ENCODE data around the gene NOSTRIN.
"Not testable (repeated sequence)": the region's sequence is repeated elsewhere in the genome, so short reads cannot be mapped to it uniquely, and the experiment has no call there.

NOSTRIN gene, protein sequence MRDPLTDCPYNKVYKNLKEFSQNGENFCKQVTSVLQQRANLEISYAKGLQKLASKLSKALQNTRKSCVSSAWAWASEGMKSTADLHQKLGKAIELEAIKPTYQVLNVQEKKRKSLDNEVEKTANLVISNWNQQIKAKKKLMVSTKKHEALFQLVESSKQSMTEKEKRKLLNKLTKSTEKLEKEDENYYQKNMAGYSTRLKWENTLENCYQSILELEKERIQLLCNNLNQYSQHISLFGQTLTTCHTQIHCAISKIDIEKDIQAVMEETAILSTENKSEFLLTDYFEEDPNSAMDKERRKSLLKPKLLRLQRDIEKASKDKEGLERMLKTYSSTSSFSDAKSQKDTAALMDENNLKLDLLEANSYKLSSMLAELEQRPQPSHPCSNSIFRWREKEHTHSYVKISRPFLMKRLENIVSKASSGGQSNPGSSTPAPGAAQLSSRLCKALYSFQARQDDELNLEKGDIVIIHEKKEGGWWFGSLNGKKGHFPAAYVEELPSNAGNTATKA

DNA sequence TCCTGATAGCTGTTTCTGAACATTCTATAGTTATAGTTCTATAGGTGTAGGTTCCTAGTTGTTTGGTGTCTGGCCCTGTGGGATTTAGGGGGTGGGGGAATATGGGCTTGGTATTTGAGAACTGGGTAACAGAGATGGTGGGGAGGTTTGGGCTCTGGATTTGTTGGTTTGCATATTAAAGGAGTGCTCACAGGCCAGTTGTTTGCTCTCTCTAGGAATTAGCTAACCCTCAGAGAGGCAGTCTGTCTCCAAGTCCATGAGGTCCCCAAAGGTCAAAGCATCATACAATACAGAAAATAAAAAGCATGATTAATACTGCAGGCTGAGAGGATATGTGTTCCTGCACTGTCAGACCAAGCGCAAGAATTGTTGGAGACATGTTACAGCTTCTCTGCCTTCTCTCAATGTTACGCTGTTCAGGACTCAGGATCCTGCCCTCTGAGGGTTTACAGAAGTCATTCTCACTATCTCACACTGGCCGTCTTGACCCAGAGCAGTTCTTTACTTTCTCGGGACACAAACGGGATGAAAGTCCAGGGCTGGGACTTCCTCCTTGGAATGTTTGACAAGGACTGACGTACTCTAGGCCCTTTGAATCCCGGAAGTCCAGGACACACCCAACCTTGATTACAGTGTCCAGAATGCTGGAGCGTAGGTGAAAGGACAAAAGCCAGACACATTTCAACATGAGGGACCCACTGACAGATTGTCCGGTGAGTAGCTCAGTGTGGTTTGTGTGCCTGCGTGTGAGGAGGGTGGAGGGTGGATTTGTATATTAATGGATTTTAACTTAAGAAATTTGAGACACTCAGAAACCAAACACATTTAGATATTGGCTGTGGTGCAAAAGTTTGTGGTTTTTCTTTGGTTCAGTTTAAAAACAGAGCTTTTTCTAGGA, at the start of gene NOSTRIN:
Gene NOSTRIN, plus strand, starts transcription at position 677 of the 898 bp plus-strand sequence. Its CDS starts 10 bp downstream, at position 687.
- FAIRE-seq, result no peak
- no peak for DNase-seq (ENCODE audit: low spot score)

DNA sequence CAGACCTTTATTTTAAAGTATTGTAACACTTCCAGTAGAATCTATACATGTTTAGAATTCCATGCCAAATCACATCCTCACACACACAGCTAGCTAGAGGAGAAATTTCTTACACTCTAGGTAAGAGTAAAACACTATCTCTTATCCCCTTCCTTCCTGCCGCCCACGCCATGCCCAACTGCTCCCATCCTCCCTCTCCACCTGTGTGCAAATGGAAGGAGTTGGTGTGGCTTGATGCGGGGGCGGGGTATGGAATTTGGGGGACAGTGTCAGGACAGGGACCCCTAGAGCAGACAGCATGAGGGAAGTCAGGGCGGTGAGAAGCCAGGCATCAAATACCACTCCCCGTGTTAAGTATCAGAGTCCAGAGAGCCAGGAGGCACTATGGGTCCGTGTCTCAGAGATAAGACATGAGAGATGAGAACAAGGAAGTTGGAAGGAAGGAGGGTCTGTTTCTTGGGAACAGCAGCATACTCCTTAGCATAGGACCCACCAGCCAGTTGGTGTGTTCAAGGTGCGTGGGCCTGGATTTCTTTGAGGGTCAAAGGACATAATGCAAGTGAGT, 48.6 kb upstream of the NOSTRIN start:
- FAIRE-seq (no peak), DNase-seq (ENCODE audit: low spot score) (no peak)

DNA sequence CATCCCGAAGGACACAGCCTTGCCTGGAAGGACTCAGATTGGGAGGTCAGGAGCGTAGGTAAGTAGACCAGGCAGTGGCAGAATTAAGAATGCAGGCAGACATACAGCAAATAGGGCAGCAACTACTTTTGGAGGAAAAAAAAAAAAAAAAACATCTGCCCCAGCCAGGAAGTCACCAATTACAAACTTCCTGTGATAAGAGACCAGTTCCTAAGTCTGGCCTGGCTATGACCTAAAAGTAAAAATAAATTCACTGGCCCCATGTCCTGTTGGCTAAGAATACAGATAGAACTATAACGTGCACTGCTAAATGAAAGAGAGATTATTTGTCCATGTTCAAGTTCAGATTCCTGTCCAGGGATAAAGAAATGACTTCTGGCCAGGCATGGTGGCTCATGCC, 45.2 kb upstream of the NOSTRIN start:
- DNase-seq (ENCODE audit: low spot score) (no peak), FAIRE-seq (no peak)

DNA sequence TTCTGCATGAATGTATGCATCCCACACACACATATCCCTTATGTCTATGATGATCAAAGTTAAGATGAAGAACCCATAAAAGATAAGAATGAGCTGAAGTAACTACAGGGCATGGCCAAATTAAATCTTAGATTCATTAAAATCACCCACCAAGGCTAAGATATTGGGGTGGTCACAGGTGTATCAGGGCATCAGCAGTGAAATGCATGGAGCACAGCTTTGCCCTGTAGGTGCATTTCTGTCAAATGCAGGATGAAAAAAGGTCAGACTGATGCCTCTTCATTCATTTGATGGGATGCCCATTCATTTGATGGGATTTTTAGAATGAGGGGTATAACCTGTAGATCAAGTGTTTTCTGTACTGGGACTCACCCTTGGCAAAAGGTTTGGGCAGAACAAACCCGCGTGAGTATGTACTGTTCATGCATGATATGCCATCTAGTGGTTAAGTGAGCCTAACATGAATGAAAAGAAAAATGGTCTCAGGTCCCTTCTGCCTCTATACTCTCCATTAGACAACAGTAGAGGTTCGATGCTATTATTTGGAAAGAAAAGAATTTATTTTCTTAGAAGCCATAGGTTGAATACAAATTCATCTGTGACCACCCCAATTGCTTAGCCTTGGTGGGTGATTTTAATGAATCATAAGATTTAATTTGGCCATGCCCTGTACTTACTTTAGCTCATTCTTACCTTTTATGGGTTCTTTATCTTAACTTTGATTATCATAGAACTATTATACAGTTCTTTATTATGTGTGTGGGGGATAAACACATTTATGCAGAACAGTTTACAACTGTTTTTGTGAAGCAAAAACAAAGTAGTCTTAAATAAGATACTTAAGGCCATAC, 43.2 kb upstream of the NOSTRIN start:
- DNase-seq (ENCODE audit: low spot score) (peak; percentile 55), FAIRE-seq (no peak)

DNA sequence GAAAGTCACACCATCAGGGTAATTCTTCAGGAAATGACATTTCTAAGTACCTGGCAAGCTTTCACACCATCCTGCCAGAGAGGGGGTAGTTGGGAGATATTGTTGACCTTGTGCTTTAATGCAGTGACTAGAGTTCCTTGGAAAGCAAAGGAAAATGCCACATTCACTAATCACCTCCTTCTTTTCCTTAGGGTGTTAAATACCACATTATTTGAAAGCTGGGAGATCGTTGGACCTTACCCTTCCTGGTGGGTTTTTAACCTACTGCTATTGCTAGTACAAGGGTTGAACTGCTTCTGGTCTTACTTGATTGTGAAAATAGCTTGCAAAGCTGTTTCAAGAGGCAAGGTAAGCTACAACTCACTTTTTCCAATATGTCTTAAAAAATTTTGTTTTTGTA, 37.0 kb upstream of the NOSTRIN start:
- DNase-seq (ENCODE audit: low spot score), result no peak
- FAIRE-seq, result no peak

DNA sequence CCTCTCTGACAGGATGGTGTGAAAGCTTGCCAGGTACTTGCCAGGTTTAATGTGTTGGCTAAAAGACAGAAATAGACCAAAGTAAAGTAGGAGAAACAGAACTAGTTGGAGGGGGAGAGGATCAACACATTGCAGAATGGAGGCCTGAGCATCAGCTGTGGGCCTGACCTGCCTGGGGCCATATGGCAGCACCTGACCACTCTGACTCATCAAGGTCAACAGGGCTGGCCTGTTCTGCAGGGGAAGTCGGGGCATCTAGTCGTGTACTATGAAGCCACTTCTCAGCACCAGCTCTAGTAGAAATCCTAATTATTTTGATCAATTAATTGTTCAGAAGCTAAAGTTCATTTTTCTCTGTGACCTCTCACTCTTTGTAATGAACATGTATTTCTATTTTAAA, 35.8 kb upstream of the NOSTRIN start:
- FAIRE-seq (no peak), DNase-seq (ENCODE audit: low spot score) (no peak)

DNA sequence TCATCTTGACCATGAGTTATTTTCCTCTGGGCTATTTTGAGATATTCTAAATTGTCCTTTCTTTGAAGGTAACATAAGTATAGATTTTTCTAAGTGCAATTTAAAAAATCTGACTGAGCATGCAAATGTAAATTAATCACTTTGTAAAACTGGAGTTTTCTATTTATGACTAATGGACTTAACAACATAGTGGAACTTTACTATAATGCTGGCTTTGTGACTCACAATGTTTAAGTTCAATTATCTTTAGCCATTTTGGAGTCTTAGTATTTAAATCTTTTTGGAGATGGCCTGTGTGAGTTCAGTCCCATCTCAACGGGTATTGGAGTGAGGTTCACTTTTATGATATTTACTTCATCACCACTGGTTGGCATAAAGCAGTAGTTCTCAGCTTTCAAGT, 35.2 kb upstream of the NOSTRIN start:
- FAIRE-seq (no peak), DNase-seq (ENCODE audit: low spot score) (no peak)

DNA sequence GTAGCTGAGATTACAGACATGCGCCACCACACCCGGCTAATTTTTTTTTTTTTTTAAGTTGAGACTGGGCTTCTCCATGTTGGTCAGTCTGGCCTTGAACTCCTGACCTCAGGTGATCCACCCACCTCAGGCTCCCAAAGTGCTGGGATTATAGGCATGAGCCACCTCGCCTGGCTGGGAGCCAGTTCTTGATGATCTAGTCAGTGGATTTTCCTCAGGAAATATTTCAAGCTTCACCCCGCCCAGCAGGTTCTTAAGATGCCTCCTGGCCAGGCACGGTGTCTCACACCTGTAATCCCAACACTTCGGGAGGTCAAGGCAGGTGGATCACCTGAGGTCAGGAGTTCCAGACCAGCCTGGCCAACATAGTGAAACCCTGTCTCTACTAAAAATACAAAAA, 34.1 kb upstream of the NOSTRIN start:
- FAIRE-seq; DNase-seq (ENCODE audit: low spot score): not testable (repeated sequence)

DNA sequence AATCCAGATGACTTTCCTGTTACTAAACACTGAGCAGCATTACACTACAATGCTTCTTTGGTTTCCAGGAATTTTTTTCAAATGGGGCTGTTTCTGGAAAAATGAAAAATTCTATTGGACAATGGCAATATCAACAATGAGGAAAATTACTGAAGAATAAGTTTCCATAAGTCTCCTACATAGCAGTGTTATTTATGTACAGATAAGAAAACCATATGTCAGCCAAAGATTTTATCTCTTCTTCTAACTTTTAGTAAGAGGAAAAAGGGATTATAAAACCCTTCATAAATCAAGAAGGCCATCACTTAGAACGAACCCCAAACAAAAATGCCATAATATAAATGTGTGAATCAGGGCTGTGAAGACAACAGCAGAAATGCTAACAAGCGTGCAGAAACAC, 31.6 kb upstream of the NOSTRIN start:
- FAIRE-seq, result no peak
- DNase-seq (ENCODE audit: low spot score), result no peak

DNA sequence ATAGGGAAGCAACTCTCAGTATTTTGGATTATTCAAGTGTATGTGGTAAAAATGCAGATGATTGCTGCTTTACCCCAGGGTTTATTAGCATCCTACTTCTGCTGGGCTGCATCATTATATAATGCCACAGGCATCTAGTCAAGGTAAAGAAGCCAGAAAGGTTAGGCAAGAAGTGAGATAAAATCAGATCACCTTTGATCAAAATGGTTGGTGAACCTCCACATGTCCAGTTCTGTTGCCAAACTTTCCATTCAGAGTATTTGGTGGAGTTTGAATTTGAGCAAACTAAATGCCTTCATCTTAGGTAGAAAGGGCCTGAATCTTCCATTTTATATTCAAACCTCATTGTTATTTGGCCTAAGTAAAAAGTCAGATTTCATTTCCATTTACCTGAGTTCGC, 29.7 kb upstream of the NOSTRIN start:
- DNase-seq (ENCODE audit: low spot score), result no peak
- no peak for FAIRE-seq

DNA sequence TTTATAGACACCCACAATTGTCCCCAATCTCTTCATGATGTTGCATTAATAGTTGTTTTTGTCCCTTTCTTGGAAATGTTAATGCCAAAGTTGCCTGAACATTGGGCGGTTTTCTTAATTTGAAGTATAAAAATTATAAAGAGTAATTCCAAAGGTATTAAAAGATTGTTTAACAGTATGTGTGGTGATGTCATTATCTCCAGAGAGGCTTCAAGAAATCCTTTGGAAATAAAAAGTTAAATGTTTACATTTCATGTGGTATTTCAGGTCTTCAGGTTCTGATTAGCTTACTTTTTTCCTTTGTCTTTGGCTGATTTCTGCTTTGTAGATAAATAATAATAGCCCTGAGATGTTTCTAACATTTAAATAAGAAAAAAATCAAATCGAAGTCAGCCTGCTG, 29.3 kb upstream of the NOSTRIN start:
- no peak for DNase-seq (ENCODE audit: low spot score)
- FAIRE-seq, result no peak

DNA sequence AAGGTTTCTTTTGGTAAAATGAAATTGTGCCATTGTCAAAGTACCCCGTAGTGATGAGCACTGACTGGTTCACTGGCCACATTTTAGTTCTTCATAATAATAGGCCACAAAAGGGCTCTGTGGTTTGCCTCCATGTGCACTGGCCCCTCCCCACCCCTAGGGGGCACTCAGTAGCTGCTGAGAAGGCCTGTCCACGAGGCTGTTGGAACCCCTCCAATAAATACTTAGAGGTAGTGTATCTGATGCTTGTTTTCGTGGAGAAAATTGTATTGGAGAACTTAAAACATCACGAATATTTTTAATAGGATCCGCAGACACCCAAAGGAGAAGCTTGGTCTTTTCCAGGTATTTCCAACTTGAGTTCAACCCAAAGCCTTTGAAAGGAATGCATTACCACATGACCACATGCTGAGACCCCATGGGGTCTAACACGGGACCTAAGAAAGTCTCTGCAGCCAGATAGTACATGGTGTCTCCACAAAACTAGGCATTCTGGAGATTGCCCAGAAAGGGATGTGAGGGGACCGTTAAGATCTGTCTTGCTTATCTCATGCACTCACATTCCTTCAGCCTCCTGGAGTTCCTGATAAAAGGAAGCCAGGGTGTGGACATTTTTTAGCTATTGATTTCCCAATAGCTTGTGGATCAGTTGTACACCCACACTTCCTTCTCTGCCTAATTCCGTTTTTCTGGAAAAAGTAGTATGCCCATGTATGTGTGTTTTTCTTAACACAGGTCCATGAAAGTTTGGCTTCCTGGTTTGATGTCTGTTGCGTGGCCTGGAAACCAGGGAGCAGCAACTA, 28.5 kb upstream of the NOSTRIN start:
- no peak for FAIRE-seq
- peak; percentile 58 for DNase-seq (ENCODE audit: low spot score)

DNA sequence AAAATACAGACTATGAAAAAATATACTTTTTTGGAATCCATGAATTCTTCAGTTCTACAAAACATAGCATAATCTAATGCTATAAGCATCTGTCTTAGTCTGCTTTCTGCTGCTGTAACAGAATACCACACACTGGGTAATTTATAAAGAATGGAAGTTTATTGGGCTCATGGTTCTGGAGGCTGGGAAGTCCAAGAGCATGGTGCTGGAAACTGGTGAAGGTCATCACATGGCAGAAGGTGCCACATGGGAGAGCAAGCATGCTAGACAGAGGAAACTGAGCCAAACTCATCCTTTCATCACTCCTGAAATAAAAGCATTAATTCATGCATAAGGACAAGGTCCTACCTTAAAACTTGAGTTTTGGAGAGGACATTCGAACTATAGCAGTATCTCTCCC, 26.6 kb upstream of the NOSTRIN start:
- FAIRE-seq (no peak), DNase-seq (ENCODE audit: low spot score) (no peak)

DNA sequence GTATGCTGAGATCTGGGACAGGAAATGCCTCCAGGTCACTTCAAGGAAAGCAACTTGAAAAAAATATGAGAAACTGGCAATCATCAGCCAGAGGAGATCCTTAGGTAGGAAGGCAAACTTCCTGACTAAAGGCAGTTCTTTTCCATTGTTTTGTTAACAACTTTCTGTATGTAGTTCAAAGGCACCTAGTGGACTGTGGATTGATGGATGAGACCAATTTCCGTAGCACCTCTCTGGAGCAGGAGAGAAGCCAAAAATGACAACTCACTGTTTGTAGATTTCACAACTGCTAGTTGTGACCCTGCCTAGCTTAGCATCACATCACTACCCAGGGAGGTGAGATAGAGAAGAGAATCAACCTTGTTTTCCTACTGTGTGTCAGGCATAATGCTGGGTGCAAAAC, 21.8 kb upstream of the NOSTRIN start:
- FAIRE-seq (peak; percentile 5), DNase-seq (ENCODE audit: low spot score) (no peak)

DNA sequence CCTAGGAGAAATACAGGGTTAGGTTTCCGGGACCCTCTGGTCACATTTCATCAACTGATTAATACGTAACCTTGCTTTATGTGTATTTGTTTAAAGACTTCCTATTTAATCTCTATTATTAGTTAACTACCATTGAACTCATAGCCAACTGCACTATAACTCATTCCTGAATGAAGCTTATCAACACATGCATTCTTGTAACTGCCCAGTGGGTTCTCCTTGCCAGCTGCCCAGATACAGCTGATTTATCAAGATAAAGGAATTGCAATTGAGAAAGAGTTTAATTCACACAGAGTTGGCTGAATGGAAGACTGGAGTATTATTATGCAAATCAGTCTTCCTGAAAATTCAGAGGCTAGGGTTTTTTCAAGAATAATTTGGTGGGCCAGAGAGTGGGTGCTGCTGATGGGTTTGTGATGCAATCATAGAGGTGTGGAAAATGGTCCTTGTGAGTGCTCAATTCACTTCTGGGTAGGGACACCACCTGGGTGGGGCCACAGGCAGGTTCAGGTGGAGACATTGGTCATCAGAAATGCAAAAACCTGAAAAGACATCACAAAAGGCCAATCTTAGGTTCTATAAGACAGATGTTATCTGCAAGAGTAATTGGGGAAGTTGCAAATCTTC, 21.1 kb upstream of the NOSTRIN start:
- FAIRE-seq (no peak), DNase-seq (ENCODE audit: low spot score) (no peak)

DNA sequence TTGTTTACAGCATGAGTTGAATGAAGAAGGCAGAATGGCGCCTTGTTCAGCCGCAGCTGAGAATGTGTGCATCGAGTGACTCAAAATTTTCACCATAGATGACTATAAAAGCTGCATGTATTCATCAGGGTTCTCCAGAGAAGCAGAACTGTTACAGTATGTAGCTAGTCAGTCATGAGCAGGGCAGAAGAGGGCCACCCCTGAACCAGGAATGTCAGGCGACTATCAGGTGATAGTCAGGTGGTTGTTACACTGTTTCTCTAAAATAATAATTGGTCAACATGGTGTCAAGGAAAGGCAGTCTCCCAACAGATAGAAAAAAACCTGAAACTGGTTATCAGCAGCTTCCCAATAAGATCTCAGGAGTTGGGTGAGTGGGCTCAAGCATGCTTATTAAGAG, 20.2 kb upstream of the NOSTRIN start:
- FAIRE-seq, result no peak
- DNase-seq (ENCODE audit: low spot score), result no peak

DNA sequence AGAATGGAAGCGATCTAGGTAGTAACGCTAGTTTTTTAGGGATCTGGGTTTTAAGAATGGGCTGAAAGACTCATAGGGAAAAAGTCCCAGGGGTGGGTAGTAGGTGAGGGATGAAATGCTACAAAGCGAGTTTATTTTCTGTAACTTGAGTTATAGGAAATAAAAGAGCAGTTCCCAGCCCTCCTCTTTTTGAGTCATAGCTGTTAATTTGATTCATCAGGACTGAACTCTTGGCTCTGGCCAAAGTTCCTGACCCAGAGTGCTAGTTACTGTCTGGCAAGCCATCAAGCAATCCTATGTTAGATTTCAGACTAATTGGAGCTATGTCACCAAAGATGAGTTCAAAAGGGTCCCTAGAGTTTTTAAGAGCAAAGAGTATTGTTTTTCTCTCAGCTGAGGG, 17.4 kb upstream of the NOSTRIN start:
- DNase-seq (ENCODE audit: low spot score), result no peak
- FAIRE-seq, result no peak

DNA sequence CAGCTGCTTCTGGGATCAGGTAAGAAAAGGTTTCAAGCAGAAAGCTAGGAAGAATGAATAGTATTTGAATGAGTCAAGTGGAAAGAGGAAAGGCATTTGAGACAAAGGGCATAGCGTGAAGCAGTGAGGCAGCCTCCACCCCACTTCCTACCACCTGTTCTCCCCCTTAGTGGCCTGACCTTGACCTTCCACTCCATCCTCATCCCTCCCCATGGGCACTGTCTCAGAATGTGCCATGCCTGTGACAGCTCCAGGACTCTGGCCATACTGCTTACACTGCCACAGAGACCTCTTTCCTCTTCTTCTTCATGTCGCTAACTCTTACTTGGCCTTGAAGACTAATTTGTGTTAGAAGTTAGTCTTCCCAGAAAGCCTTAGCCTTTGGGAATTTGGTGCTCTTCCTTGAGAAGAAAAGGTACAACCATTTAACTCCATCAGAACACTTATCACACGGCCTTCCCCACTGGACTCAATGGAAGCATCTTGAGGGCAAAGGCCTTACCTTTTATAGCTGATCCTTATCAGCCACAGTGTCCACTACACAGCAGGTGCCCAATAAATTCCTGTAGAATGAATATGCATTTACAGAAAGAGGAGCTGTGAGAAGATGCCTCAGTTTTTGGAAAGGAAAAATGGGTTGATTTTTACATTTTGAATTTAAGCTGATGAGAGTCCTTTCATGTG, 15.2 kb upstream of the NOSTRIN start:
- FAIRE-seq (no peak), DNase-seq (ENCODE audit: low spot score) (no peak)

DNA sequence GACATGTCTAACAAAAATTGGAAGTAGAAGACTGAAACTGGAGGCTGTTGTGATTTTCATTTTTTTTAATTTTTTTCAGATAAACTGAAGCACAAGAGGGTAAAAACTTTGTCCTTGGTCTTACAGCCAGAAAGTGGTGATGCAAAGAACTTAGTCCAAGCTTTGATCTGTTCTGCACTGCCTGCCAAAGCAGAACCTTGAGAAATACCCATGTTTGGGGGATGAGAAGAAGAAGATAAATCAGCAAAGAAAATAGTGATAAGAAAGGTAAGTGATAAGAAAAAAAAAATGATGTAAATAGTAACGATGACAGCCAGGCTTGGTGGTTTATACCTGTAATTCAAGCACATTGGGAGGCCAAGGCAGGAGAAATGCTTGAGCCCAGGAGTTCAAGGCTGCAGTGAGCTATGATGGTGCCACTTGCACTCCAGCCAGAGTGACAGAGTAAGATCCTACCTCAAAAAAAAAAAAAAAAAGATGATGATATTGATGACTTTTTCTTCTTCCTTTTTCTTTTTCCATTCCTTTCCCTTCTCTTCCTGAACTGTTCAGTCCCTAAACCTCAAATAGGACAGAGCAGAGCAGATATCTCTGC, 14.6 kb upstream of the NOSTRIN start:
- DNase-seq (ENCODE audit: low spot score) (no peak), FAIRE-seq (no peak)

All from urothelium cell line (cell line).